Measurements from ENCODE around the gene TPO.

The TPO gene

GRCh38 chr2:1440581-1440980 lies 27.3 kb downstream of the TPO start:
- H3K4me3 ChIP-seq (ENCODE audit: low read depth, low read length) = no peak overlapping the region
- DNase-seq (ENCODE audit: low read depth) = no peak
- TF ChIP-seq CTCF (IDR thresholded peaks at IDR 0.05; ENCODE audit: insufficient read depth, low read depth, low read length, missing control alignments) = no peak

GRCh38 chr2:1446301-1446700 lies 33.0 kb downstream of the TPO start:
- no peak for DNase-seq (ENCODE audit: low read depth)
- TF ChIP-seq CTCF (IDR thresholded peaks at IDR 0.05; ENCODE audit: insufficient read depth, low read depth, low read length, missing control alignments) = no peak
- no peak overlapping the region for H3K4me3 ChIP-seq (ENCODE audit: low read depth, low read length)

GRCh38 chr2:1448009-1448408 lies 34.7 kb downstream of the TPO start:
- no peak overlapping the region for H3K4me3 ChIP-seq (ENCODE audit: low read depth, low read length)
- no peak for TF ChIP-seq CTCF (IDR thresholded peaks at IDR 0.05; ENCODE audit: insufficient read depth, low read depth, low read length, missing control alignments)
- no peak for DNase-seq (ENCODE audit: low read depth)

- TF ChIP-seq CTCF (IDR thresholded peaks at IDR 0.05; ENCODE audit: insufficient read depth, low read depth, low read length, missing control alignments) = no peak
- no peak for DNase-seq (ENCODE audit: low read depth)
- no peak overlapping the region for H3K4me3 ChIP-seq (ENCODE audit: low read depth, low read length)
These were observed 37.7 kb downstream of the TPO start for GRCh38 chr2:1450915-1451314.

- no peak for TF ChIP-seq CTCF (IDR thresholded peaks at IDR 0.05; ENCODE audit: insufficient read depth, low read depth, low read length, missing control alignments)
- no peak overlapping the region for H3K4me3 ChIP-seq (ENCODE audit: low read depth, low read length)
- DNase-seq (ENCODE audit: low read depth) = no peak
These were observed 38.2 kb downstream of the TPO start for GRCh38 chr2:1451422-1451821.

GRCh38 chr2:1453561-1453960 lies 40.3 kb downstream of the TPO start:
- H3K4me3 ChIP-seq (ENCODE audit: low read depth, low read length) = no peak overlapping the region
- no peak for DNase-seq (ENCODE audit: low read depth)
- TF ChIP-seq CTCF (IDR thresholded peaks at IDR 0.05; ENCODE audit: insufficient read depth, low read depth, low read length, missing control alignments) = no peak

GRCh38 chr2:1454346-1454745 lies 41.1 kb downstream of the TPO start:
- no peak for DNase-seq (ENCODE audit: low read depth)
- no peak overlapping the region for H3K4me3 ChIP-seq (ENCODE audit: low read depth, low read length)
- no peak for TF ChIP-seq CTCF (IDR thresholded peaks at IDR 0.05; ENCODE audit: insufficient read depth, low read depth, low read length, missing control alignments)
